Measurements from ENCODE around the gene FSCN2. TPM values are rescaled to one million over a fixed set of nuclear protein-coding genes. Genes with fewer than 3 reads are reported as not detected.

The FSCN2 gene
- total and polyA plus RNA-seq, 11 donors = 0.22 to 0.72 (median 0.38) TPM; not detected in 3

DNA sequence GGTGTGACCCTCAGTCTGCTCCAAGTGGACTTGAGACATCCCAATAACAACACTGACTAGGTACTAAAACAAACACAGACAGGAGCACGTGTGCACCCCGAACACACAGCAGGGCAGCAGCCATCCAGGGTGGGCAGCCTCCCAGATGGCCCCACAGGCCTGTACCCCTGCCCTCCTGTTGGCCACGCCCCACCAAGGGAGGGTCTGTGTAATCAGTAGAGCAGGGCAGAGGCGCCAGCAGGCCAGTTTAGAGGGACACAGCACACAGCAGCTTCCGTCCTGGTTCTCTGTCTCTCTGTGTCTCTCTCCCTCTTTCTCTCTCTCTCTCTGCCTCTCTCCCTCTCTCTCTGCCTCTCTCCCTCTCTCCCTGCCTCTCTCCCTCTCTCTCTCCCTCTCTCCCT is 37.0 kb upstream of the FSCN2 start:
- H3K4me1 ChIP-seq = peaks cover 0 to 26% (median 15%) of the 10 kb centered on the region in 12 donors
- ATAC-seq (no peak), DNase-seq (no peak)
- no peak for TF ChIP-seq POLR2A (IDR thresholded peaks at IDR 0.05)
- TF ChIP-seq, protein P1, sequence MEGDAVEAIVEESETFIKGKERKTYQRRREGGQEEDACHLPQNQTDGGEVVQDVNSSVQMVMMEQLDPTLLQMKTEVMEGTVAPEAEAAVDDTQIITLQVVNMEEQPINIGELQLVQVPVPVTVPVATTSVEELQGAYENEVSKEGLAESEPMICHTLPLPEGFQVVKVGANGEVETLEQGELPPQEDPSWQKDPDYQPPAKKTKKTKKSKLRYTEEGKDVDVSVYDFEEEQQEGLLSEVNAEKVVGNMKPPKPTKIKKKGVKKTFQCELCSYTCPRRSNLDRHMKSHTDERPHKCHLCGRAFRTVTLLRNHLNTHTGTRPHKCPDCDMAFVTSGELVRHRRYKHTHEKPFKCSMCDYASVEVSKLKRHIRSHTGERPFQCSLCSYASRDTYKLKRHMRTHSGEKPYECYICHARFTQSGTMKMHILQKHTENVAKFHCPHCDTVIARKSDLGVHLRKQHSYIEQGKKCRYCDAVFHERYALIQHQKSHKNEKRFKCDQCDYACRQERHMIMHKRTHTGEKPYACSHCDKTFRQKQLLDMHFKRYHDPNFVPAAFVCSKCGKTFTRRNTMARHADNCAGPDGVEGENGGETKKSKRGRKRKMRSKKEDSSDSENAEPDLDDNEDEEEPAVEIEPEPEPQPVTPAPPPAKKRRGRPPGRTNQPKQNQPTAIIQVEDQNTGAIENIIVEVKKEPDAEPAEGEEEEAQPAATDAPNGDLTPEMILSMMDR (IDR thresholded peaks at IDR 0.05) = no peak
- no peaks in the 10 kb centered on the region for H3K36me3 ChIP-seq
- H3K27me3 ChIP-seq = no peaks in the 10 kb centered on the region
- intact Hi-C loops (cut with DNase I) = no loop called here
- H3K9me3 ChIP-seq = no peaks in the 10 kb centered on the region
- WGBS, 4 donors = 55 to 66% (median 55%) methylated on average over 4 to 5 of the region's 5 CpGs
- no peak overlapping the region for H3K27ac ChIP-seq
- no peak overlapping the region for H3K4me3 ChIP-seq

DNA sequence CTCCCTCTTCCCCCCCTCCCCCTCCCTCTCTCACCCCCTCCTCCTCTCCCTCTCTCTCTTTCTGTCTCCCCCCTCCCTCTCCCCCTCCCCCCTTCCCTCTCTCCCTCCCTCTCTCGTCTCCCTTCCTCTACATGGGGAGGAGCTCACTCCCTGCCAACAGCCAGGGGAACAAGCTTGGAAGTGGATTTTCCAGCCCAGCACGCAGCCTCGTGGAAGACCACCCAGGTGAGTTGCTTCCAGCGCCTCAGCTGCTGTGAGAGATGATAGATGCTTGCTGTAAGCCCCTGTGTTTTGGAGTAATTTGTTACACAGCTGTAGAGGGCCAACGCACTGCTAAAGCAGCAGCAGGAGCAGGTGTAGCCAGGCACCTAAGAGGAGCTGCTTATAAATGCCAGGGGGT is 36.4 kb upstream of the FSCN2 start:
- no peaks in the 10 kb centered on the region for H3K36me3 ChIP-seq
- no peaks in the 10 kb centered on the region for H3K9me3 ChIP-seq
- 23 to 43% (median 31%) methylated on average over 5 of the region's 5 CpGs for WGBS, 4 donors
- no peak overlapping the region for H3K27ac ChIP-seq
- H3K4me1 ChIP-seq = peaks cover 0 to 26% (median 15%) of the 10 kb centered on the region in 12 donors
- H3K4me3 ChIP-seq = no peak overlapping the region
- no peak for ATAC-seq
- no peaks in the 10 kb centered on the region for H3K27me3 ChIP-seq
- DNase-seq = no peak
- intact Hi-C loops (cut with DNase I) = no loop called here
- TF ChIP-seq, protein P1 (IDR thresholded peaks at IDR 0.05) = no peak
- TF ChIP-seq POLR2A (IDR thresholded peaks at IDR 0.05) = no peak

DNA sequence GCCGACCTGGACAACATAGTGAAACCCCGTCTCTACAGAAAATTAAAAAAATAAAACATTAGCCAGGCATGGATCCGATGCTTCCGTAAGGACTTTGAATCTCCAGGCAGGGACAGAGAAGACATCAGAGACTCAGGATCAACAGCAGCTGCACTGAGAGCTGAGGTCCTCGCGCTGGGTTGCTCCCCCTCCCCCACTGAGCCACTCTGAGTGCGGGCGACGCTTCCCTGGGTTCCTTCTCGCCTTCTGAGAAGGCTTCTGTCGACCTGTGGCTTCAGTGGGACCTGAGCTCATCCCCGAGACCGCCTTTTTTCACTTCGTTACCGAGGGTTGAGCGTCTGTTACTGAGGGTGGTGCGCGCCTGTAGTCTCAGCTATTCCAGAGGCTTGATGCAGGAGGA is 36.0 kb upstream of the FSCN2 start:
- TF ChIP-seq POLR2A (IDR thresholded peaks at IDR 0.05) = no peak
- TF ChIP-seq, protein P1 (IDR thresholded peaks at IDR 0.05) = no peak
- 62 to 72% (median 64%) methylated on average over 18 of the region's 18 CpGs for WGBS, 4 donors
- DNase-seq = no peak

DNA sequence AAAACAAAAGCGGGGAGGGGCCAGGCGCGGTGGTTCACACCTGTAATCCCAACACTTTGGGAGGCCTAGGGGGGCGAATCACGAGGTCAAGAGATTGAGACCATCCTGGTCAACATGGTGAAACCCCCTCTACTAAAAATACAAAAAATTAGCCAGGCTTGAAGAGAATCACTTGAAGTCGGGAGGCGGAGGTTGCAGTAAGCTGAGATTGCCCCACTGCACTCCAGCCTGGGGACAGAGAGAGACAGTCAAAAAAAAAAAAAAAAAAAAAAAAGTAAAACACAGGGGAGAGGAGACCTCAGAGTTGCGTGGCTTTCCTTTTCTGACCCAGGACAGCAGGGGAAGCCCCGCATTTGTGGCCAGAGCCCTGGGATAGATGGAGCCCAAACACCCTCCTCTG is 35.5 kb upstream of the FSCN2 start:
- intact Hi-C loops (cut with DNase I) = no loop called here
- H3K9me3 ChIP-seq = no peaks in the 10 kb centered on the region
- TF ChIP-seq POLR2A (IDR thresholded peaks at IDR 0.05) = no peak
- TF ChIP-seq, protein P1 (IDR thresholded peaks at IDR 0.05) = no peak
- no peaks in the 10 kb centered on the region for H3K27me3 ChIP-seq
- H3K4me3 ChIP-seq = no peak overlapping the region
- no peak for ATAC-seq
- no peaks in the 10 kb centered on the region for H3K36me3 ChIP-seq
- no peak overlapping the region for H3K27ac ChIP-seq
- no peak for DNase-seq
- H3K4me1 ChIP-seq = peaks cover 0 to 22% (median 8%) of the 10 kb centered on the region in 12 donors
- 87 to 90% (median 89%) methylated on average over 9 of the region's 9 CpGs for WGBS, 4 donors

More for the DNA sequence above, 36.0 kb upstream of the FSCN2 start:
- Histone ChIP-seq H3K36me3 (no peaks in the 10 kb centered on the region), H3K4me1 (peaks cover 0 to 26% (median 13%) of the 10 kb centered on the region in 12 donors), H3K27ac (no peak overlapping the region), H3K9me3 (no peaks in the 10 kb centered on the region), H3K4me3 (no peak overlapping the region), H3K27me3 (no peaks in the 10 kb centered on the region)
- ATAC-seq = no peak
- intact Hi-C loops (cut with DNase I) = no loop called here
